HG02981 (cell line): ENCODE results near the gene ALKBH7.
"Not testable (repeated sequence)": the region's sequence is repeated elsewhere in the genome, so short reads cannot be mapped to it uniquely, and the experiment has no call there.

Experiments used
- ATAC-seq: cut with Tn5 transposase; IDR thresholded peaks from one replicate; pipeline ENCODE4 v1.9.1; 2021; ENCODE audit warnings: mild to moderate bottlenecking, moderate library complexity; ENCODE audit not compliant: unreplicated experiment

Gene ALKBH7, protein sequence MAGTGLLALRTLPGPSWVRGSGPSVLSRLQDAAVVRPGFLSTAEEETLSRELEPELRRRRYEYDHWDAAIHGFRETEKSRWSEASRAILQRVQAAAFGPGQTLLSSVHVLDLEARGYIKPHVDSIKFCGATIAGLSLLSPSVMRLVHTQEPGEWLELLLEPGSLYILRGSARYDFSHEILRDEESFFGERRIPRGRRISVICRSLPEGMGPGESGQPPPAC

DNA sequence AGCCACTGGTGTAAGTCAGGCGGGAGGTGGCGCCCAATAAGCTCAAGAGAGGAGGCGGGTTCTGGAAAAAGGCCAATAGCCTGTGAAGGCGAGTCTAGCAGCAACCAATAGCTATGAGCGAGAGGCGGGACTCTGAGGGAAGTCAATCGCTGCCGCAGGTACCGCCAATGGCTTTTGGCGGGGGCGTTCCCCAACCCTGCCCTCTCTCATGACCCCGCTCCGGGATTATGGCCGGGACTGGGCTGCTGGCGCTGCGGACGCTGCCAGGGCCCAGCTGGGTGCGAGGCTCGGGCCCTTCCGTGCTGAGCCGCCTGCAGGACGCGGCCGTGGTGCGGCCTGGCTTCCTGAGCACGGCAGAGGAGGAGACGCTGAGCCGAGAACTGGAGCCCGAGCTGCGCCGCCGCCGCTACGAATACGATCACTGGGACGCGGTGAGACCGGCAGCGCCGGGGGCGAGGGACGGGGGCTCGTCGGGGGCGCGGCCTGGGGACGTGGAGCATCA is at the start of gene ALKBH7:
Gene ALKBH7 (plus strand): TSS at position 201 of the 502 bp plus-strand sequence. CDS start 27 bp downstream, at position 228.
- peak; percentile 74 for ATAC-seq

DNA sequence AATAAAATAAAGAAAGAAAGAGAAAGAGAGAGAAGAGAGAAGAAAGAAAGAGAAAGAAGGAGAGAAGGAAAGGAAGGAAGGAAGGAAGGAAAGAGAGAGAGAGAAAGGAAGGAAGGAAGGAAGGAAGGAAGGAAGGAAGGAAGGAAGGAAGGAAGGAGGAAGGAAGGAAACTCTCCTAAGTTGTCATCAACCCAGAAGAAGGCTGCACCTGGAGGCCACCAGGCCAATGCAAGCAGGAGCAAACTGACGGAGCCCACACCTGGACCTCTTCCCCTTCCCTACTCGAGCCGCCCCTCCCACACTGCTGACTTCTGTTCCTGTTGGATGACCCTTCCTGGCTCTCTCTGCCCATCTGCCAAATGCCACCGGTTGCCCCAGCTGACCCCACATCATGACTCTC is 47.8 kb upstream of the ALKBH7 start:
- ATAC-seq: no peak

DNA sequence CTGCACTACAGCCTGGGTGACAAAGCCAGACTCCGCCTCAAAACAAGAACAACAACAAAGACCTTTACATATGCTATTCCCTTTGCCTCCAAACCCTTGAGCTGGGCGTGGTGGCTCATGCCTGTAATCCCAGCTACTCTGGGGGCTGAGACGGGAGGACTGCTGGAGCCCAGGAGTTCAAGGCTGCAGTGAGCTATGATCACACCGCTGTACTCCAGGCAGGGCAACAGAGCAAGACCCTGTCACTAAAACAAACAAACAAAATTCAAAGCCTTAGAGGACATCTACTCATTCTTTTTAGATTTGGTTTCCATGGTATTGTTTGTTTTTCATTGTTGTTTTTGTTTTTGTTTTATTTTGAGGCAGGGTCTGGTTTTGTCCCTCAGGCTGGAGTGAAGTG is 47.0 kb upstream of the ALKBH7 start:
- no peak for ATAC-seq

DNA sequence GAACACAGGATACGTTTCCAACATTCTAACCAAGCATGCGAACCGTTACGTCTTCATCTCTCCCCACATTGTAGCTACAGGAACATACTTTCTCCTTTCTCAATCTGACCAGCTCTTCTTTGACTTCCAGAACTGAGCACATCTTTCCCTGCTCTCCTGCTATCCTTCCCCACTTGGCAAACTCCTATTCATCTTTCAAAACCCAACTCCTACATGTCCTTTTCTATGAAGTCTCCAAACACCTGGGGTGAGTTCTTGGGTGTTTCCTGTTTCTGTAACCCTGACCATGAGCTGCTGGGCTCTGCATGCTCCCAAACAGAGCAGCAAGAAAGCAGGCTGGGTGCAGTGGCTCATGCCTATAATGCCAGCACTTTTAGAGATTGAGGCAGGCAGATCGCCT is 45.8 kb upstream of the ALKBH7 start:
- ATAC-seq: no peak

DNA sequence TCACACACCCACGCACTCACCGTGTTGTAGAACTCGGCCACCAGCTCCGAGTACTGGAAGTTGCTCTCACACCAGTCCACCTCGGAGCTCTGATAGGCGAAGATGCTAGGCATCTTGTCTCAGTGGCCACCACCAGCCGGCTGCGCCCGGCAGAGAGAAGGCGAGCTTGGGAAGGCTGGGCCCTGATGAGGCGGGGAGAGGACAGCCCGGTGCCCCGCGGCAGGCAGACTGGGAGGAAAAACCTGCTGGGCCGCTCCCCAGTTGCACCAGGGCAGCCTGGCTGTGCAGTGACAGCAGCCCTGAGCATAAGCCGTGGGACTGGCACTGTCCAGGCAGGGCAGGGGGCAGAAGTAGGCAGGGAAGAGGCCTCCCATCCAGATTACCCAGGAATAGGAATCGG is 39.2 kb upstream of the ALKBH7 start, which contains the start of gene ACER1:
Gene ACER1 (minus strand): TSS at position 174 of the 400 bp plus-strand sequence. CDS start 61 bp downstream, at position 113.
- ATAC-seq: no peak

DNA sequence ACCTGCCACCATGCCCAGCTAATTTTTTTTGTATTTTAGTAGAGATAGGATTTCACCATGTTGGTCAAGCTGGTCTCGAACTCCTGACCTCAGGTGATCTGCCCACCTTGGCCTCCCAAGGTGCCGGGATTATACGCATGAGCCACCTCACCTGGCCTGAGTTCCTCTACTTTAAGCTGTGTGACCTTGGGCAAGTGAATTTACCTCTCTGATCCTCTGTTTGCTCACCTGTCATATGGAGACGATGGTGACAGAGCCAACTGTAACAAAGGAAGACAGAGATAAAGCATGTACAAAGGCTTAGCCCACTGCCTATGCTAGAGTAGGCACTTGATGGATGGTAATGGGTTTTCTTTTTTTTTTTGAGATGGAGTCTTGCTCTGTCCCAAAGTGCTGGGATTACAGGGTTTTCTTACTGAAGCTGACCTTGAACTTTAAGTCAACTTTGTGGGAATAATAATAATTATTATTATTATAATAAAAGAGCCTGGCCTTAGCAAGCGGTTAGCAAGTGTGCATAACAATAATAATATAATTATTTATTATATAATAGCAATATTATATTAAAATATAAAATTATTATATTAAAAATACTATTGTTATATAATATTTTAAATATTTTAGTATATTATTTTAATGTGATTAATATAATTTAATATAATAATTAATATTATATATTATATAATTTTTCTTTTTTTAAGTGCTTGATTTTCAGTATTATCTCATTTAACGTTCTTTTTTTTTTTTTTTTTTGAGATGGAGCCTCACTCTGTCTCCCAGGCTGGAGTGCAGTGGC is 37.9 kb upstream of the ALKBH7 start:
- no peak for ATAC-seq

DNA sequence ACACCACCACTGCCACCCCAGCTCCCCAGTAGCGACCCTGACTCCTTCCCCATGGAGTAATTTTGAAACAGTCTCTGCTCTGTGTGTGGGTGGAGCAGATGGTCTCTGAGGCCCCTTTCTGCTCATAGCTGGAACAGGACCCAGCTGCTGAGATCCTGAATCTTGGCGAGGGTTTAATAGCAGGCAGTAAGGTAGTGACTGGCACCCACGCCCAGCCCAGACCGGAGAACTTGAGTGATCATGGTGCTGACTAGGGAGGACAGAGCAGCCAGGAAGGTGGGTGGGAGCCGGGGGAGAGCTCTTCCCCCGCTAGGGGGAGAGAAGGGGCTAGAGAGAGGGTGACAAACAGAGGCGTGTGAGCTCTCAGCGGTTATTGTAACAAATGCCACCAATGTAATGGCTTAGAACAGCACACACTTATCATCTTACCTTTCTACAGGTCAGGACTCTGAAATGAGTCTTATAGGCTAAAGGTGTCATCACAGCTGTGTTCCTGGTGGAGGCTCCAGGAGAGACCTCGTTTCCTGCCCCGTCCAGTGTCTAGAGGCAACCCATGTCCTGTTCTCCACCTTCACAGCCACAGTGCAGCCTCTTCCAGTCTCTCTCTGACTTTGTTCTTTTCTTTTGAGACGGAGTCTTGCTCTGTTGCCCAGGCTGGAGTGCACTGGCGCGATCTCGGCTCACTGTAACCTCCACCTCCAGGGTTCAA is 31.9 kb upstream of the ALKBH7 start:
- ATAC-seq: no peak

DNA sequence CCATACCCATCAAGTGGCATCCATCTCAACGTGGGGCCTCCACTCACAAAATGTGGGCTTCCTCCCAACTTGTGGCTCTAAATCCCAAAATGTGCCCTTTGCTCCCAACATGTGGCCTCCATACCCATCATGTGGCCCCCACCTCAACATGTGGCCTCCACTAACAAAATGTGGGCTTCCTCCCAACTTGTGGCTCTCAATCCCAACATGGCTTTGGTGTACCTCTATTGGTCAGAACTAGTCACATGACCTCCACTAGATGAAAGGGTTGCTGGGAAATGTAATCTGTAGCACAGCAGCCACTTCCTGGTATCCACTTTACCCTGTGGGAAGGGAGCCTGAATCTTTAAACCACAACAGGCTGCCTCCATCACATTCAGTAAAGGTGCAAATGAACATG is 29.1 kb upstream of the ALKBH7 start:
- ATAC-seq: no peak

DNA sequence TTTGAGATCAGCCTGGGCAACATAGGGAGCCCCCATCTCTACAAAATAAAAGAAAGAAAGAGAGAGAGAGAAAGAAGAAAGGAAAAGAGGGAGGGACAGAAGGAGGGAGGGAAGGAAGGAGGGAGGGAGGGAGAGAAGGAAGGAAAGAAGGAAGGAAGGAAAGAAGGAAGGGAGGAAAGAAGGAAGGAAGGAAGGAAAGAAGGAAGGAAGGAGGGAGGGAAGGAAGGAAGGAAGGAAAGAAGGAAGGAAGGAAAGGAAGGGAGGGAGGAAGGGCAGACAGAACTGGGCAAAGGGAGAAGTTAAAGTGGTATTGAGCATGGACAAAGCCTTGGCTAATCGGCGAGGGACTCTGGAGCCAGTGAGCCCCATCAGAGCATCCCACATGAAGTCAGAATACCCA is 23.3 kb upstream of the ALKBH7 start:
- not testable (repeated sequence) for ATAC-seq

DNA sequence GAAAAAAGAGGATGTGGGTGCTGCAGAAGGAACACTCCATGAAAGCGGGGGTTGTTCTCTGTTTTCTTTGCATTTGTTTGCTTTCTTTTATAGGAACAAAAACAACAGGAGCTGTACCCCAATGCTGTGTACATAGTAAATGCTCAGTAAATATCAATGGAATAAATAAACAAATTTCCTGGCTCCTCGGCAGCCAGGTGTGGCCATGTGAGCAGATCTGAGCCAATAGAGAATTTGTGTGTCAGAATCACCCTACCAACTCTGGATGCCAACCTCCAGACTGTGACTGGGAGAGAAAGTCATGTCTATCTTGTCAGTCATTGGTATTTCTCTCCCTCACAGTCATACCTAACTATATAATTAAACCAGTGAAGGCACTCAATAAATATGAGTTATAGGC is 21.9 kb upstream of the ALKBH7 start:
- no peak for ATAC-seq

DNA sequence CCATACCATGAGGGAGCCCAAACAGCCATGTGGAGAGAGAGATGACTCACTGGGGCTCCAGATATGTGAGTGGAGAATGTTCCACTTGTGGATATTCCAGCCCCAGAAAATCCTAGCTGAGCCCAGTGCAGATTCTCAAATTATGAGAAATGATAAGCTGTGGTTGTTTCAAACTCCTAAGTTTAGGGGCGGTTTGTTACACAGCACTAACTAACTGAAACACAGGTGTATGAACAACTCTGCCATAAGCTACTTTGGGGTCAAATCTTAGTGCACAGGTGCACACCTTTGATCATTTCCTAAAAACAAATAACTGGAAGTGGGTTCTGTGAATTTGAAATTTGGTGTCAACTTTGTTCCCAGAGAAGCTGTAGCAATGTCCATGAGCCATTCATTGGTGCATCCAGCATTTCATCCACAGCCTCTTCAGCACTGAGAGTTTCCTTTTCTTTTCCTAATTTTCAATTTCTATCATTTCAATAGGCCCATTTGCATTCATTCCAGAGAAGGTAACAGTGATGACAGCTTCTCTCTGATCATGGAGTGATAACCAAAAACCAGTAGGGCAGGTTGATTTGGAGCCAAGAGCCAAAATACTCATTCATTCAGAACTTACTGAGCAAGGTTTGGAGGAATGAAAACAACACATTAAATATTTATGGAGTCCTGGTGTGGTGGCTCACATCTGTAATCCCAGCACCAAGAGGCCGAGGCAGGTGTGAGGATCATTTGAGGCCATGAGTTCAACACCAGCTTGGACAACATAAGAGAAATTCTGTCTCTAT is 20.0 kb upstream of the ALKBH7 start:
- ATAC-seq: no peak

DNA sequence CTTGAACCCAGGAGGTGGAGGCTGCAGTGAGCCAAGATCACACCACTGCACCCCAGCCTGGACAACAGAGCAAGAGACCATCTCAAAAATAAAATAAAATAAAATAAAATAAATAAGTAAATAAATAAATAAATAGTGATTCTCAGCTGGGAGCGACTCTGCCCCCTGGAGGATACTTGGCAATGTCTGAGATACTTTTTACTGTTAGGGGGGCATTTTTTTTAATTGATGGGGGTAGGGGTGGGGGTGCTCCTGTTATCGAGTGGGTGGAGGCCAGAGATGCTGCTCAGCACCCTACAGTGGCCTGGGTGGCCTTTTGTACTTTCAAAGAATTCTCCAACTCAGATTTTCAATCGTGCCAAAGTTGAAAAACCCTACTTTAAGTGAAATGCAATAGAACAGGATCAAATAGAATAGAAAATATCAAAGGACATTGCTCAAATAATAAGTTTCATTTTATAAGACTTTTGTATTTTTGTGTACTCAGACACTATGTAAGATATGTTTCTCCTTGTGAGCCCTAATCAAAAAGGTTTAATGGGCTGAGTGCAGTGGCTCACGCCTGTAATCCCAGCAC is 18.4 kb upstream of the ALKBH7 start:
- no peak for ATAC-seq

DNA sequence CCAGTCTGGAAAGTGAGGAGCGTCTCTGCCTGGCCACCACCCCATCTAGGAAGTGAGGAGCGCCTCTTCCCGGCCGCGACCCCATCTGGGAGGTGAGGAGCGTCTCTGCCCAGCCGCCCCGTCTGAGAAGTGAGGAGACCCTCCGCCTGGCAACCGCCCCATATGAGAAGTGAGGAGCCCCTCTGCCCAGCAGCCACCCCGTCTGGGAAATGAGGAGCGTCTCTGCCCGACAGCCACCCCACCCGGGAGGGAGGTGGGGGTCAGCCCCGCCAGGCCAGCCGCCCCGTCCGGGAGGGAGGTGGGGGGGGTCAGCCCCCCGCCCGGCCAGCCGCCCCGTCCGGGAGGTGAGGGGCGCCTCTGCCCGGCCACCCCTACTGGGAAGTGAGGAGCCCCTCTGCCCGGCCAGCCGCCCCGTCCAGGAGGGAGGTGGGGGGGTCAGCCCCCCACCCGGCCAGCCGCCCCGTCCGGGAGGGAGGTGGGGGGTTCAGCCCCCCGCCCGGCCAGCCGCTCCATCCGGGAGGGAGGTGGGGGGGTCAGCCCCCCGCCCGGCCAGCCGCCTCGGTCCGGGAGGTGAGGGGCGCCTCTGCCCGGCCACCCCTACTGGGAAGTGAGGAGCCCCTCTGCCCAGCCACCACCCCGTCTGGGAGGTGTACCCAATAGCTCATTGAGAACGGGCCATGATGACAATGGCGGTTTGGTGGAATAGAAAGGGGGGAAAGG is 17.1 kb upstream of the ALKBH7 start:
- ATAC-seq: not testable (repeated sequence)

DNA sequence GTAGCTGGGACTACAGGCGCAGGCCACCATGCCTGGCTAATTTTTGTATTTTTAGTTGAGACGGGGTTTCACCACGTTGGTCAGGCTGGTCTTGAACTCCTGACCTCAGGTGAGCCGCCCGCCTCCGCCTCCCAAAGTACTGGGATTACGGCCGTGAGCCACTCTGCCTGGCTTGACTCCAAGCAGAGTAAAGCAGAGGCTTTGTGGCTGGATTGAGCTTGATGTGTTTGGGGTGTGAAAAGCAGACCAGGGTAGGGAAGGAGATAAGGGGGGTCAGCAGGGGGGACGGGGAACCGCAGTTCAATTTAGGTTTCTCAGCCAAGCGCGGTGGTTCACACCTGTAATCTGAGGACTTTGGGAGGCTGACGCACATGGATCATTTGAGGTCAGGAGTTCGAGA is 15.4 kb upstream of the ALKBH7 start:
- ATAC-seq: no peak

DNA sequence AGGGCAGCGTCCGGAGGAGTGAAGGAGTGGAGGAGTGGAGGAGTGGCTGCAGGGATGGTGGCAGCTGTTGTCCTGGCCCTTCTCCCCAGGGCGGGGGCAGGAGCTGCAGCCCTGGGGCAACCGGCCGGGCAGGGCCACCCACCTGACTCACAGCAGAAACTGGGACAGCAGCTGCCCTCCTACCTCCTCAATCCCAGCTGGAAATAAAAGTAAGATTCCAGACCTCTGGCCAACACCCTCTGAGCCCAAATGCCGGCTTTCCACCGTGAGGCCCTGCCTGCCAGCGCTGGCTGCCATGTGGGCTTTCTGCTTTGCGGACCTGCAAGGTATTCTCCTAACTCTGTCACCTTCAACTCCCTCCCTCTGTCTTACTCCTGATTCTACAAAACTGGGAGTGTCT is 14.6 kb upstream of the ALKBH7 start:
- no peak for ATAC-seq

DNA sequence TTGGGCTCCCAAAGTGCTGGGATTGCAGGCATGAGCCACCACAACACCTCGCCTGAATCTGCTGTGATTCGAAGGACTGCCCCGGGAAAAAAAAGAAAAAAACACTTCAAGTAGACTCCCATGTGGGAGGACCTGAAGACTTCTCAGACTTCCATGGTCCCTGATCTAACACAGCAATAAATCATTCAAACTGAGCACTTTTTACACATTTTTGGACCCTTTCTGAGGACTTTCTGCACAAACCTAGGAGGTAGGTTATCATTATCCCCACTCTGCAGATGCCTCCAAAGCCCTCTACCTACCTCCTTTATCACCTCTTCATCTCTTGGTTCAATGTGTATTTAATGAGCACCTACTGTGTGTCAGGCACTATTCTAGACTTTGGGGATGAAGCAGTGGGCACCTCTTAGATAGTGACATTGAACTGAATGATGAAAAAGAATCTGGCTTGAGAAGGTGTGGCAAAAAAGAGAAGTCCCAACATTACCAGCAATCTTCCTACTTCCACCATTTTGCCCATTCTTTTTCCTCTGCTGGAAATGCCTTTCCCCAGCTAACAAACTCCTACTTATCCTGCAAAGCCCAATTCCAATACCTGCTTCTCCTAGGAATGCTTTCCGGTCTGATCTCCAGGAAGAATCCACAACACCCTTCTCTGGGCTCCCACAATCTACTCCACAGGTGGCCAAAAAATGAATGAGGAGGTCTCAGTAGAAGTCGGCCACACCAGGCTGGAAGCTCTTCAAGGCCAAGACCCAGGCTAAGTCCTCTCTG is 12.8 kb upstream of the ALKBH7 start:
- ATAC-seq: no peak

DNA sequence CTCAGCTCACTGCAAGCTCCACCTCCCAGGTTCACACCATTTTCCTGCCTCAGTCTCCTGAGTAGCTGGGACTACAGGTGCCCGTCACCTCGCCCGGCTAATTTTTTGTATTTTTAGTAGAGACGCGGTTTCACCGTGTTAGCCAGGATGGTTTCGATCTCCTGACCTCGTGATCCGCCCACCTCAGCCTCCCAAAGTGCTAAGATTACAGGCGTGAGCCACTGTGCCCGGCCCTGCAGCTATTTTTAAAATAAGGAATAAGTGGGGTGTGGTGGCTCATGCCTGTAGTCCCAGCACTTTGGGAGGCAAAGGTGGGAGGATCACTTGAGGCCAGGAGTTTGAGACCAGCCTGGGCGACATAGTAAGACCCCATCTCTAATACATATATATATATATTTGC is 12.1 kb upstream of the ALKBH7 start:
- not testable (repeated sequence) for ATAC-seq

DNA sequence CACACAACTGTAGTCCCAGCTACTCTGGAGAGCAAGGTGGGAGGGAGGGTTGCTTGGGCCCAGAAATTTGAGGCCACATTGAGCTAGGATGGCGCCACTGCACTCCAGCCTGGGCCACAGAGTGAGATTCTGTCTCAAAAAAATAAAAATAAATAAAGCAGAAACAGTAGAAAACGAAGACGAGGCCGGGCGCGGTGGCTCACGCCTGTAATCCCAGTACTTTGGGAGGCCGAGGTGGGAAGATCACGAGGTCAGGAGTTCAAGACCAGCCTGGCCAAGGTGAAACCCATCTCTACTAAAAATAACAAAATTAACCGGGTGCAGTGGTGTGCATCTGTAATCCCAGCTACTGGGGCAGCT is 11.8 kb upstream of the ALKBH7 start:
- ATAC-seq: not testable (repeated sequence)

DNA sequence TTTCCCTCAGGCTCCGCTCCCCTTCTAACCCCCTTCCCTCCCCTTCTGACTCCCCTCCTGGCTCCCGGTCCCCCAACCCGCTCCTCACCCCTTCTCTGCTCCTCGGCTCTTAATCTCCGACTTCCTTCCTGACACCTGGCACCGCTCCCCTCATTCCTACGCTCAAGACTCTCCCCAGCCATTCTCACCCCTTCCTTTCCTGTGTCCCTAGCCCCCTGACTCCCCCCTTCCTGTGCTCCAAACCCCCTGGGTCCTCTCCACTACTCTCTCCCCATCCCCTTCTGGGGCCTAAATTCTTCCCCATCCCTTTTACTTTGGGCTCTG is 10.6 kb upstream of the ALKBH7 start:
- ATAC-seq: no peak
